ENCODE results near the gene MMP19.

The MMP19 gene

DNA sequence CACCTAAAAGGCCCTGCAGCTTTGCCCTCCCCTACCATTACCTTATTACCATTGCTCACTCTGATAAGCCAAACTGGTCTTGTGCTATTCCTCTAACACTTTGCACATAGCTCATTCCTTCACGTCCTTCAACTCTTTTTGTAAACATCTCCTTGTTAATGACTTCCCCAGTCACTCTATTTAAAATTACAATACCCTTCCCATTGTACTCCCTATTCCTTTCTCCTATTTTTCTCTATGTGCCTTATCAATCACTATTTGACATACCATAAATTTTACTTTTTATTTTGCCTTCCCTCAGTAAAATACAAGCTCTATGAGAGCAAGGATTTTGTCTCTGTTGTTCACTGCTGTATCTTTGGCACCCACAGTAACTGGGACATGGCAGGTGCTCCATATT lies 30.6 kb downstream of the MMP19 start:
- no peak for DNase-seq

DNA sequence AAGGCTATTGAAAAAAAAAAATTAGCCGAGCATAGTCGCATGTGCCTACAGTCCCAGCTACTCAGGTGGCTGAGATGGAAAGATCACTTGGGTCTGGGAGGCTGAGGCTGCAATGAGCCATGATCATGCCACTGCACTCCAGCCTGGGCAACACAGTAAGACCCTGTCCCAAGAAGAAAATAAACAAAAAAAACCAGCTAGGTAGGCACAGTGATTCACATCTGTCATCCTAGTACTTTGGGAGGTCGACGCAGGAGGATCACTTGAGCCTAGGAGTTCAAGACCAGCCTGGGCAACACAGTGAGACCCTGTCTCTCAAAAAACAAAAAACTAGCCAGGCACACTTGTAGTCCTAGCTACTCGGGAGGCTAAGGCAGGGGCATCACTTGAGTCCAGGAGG lies 33.5 kb downstream of the MMP19 start:
- DNase-seq, result no peak

DNA sequence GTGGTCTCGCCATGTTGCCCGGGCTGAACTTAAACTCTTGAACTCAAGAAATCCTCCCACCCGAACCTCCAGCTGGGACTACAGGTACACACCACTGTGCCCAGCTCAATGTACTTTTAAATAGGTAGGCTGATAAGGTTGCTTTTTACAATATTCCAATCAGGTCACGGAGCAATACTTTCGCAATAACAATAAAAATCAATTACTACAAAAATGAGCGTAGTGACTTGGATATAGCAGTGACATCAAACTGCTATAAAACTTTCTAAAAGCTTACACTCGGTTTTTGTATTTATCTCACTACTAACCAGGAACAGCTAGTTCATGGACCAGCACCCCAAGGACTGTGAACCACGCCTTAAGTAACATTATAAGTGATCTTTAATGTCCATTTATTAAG lies 35.8 kb downstream of the MMP19 start:
- no peak for DNase-seq

DNA sequence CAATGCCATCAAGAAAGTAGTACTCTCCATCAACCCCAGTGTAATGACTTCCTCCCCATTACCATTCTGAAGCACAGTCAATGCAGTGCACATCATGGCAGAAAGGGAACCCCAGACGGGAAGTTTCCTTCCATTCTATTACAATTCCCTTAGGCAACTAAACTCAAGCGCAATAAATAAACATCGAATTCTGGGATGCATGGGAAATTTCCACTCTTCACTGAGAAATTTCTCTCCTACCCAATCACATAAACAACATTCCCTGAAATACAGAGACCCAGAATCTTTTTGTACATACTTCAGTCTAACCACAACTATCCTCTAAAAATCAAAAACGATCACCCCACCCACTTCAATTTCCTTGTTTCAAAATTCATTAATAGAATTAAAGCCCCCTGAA lies 45.2 kb downstream of the MMP19 start:
- DNase-seq, result no peak

- no peak for DNase-seq
Measured at GRCh38 chr12:55797068-55797467, 45.7 kb downstream of the MMP19 start.

DNA sequence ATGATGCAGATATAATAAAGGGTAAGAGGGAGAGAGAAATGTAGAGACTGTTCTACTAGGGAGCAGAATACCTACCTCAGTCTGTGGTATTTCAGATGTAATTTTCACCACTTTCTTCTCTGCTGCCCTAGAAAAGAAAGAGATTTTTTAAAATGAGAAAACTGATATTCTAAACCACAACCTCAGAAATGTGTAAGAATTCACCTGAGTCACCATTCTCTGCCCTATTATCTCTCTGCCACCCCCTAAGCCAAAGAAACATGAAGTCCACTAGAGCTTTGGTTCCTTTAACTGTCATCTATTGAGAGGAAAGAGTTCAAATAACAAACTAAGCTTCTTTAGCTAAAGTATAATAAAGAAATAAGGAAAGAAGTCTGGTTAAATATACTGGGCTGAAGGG lies 46.8 kb downstream of the MMP19 start:
- no peak for DNase-seq

DNA sequence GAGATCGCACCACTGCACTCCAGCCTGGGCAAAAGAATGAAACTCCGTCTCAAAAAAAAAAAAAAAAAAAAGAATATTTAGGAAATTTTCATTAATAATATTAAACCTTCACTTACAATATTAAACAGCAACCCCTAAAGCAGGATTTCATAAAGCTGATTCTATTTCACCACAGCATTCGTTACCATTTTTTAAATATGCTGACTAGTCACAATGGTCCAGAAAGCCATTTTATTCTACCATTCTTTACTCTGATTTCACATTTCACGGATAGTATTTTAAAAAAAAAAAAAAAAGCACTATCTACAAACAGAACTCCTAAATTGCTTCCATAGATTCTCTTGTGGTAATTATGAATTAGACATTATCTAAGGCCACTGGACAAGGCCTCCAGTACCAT lies 52.8 kb downstream of the MMP19 start:
- DNase-seq, result no peak

GRCh38 chr12:55789171-55789570 lies 53.6 kb downstream of the MMP19 start:
- no peak for DNase-seq

DNA sequence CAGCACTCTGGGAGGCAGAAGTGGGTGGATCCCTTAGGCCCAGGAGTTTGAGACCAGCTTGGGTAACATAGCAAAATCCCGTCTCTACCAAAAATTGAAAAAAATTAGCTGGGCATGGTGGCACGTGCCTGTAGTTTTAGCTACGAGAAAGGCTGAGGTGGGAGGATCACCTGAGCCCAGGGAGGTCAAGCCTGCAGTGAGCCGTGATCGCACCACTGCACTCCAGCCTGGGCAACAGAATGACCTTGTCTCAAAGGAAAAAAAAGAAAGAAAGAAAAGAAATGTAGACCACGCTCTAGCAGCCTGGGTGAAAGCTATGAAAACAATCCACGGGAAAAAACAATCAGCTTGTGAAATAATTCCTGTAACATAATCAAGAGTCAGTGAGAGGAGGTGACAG lies 54.2 kb downstream of the MMP19 start:
- DNase-seq, result no peak

Data from NCI-H2081 treated with DMSO at 0.1 percent for 48 hours (cell line).